K562 (cell line): Measurements from ENCODE around the gene MT2A.

Experiments used
- CHD2 ChIP-seq: IDR thresholded peaks from 2 replicates; pipeline ENCODE4 v1.6.1; 2011; ENCODE audit warnings: low read depth, low read length
- HNRNPK ChIP-seq: fragments of 200-400 bp; formaldehyde crosslinking; IDR thresholded peaks from one replicate; pipeline ENCODE4 v1.6.1; 2018; ENCODE audit warnings: mild to moderate bottlenecking, low read depth, low read length; ENCODE audit not compliant: poor library complexity, severe bottlenecking
- MXD1 ChIP-seq: fragments of 250-450 bp; sonication (Bioruptor Pico); IDR thresholded peaks from 2 replicates; pipeline ENCODE4 v1.8.0; 2021; ENCODE audit warnings: borderline replicate concordance, mild to moderate bottlenecking, moderate library complexity; ENCODE audit not compliant: poor library complexity, severe bottlenecking
- POLR3G ChIP-seq: IDR thresholded peaks from 2 replicates; pipeline ENCODE4 v1.6.1; 2011; ENCODE audit not compliant: insufficient read length, insufficient replicate concordance; ENCODE audit errors: extremely low read depth
- SMARCC2 ChIP-seq: fragments of 450-650 bp; IDR thresholded peaks from 2 replicates; pipeline ENCODE4 v1.6.1; 2017; ENCODE audit warnings: antibody characterized with exemption, moderate library complexity, mild to moderate bottlenecking, low read depth

GRCh38 chr16:56632848-56633365 lies 24.5 kb downstream of the MT2A start:
- no peak for TF ChIP-seq SMARCC2
- no peak for TF ChIP-seq MXD1 (CRISPR knock-in tag)
- TF ChIP-seq HNRNPK: no peak
- no peak for TF ChIP-seq POLR3G
- TF ChIP-seq CHD2: no peak
